H9 (cell line): ENCODE measurements around the gene TTC12. TPM values are rescaled to one million over a fixed set of nuclear protein-coding genes. Genes with fewer than 3 reads are reported as not detected.

Experiments
- DNase-seq: peaks from one replicate; pipeline ENCODE4 v3.0.0-alpha.2; 2017
- H2AFZ ChIP-seq: one replicate; pipeline ENCODE4 v1.6.1; 2013; ENCODE audit warnings: mild to moderate bottlenecking, low read length, control low read depth, moderate library complexity
- H2AK5ac ChIP-seq: 2 replicates; pipeline ENCODE4 v1.6.1; 2013; ENCODE audit warnings: low read length, control low read depth, mixed read lengths; ENCODE audit not compliant: insufficient read length
- H2BK120ac ChIP-seq: one replicate; pipeline ENCODE4 v1.6.1; 2013; ENCODE audit warnings: low read depth, mild to moderate bottlenecking, low read length, control low read depth, inconsistent platforms; ENCODE audit not compliant: poor library complexity, severe bottlenecking
- H2BK12ac ChIP-seq: 2 replicates; pipeline ENCODE4 v1.6.1; 2013; ENCODE audit warnings: low read length, control low read depth, mixed read lengths, low read depth; ENCODE audit not compliant: insufficient read length
- H2BK15ac ChIP-seq: 2 replicates; pipeline ENCODE4 v1.6.1; 2013; ENCODE audit warnings: low read depth, low read length, control low read depth
- H2BK20ac ChIP-seq: one replicate; pipeline ENCODE4 v1.6.1; 2013; ENCODE audit warnings: low read depth, mild to moderate bottlenecking, low read length, control low read depth, inconsistent platforms; ENCODE audit not compliant: poor library complexity, severe bottlenecking
- H2BK5ac ChIP-seq: 2 replicates; pipeline ENCODE4 v1.6.1; 2013; ENCODE audit warnings: low read length, control low read depth, mixed read lengths; ENCODE audit not compliant: insufficient read length
- H3K14ac ChIP-seq: 2 replicates; pipeline ENCODE4 v1.6.1; 2013; ENCODE audit warnings: low read length, control low read depth; ENCODE audit not compliant: insufficient read depth
- H3K18ac ChIP-seq: 2 replicates; pipeline ENCODE4 v1.6.1; 2013; ENCODE audit warnings: low read depth, mild to moderate bottlenecking, mixed read lengths, low read length, control low read depth; ENCODE audit not compliant: insufficient read length
- H3K23ac ChIP-seq: 2 replicates; pipeline ENCODE4 v1.6.1; 2013; ENCODE audit warnings: low read length, control low read depth, mixed read lengths, low read depth; ENCODE audit not compliant: insufficient read length
- H3K23me2 ChIP-seq: 2 replicates; pipeline ENCODE4 v1.6.1; 2013; ENCODE audit warnings: low read depth, mild to moderate bottlenecking, mixed read lengths, low read length, control low read depth; ENCODE audit not compliant: insufficient read length, poor library complexity, severe bottlenecking
- H3K27ac ChIP-seq: 2 replicates; pipeline ENCODE4 v1.5.1; 2013; ENCODE audit warnings: low read length, control low read depth, mixed read lengths, low read depth; ENCODE audit not compliant: insufficient read length
- H3K27me3 ChIP-seq: 2 replicates; pipeline ENCODE4 v1.6.1; 2013; ENCODE audit warnings: low read length, control low read depth, inconsistent platforms; ENCODE audit not compliant: insufficient read depth
- H3K4ac ChIP-seq: 2 replicates; pipeline ENCODE4 v1.6.1; 2013; ENCODE audit warnings: low read depth, mild to moderate bottlenecking, control low read depth, inconsistent platforms, low read length, moderate library complexity
- H3K4me1 ChIP-seq: 2 replicates; pipeline ENCODE4 v1.6.1; 2013; ENCODE audit warnings: low read length, control low read depth, inconsistent platforms; ENCODE audit not compliant: insufficient read depth
- H3K4me2 ChIP-seq: 2 replicates; pipeline ENCODE4 v1.6.1; 2013; ENCODE audit warnings: low read length, control low read depth, mixed read lengths; ENCODE audit not compliant: insufficient read length, insufficient read depth
- H3K56ac ChIP-seq: 2 replicates; pipeline ENCODE4 v1.6.1; 2013; ENCODE audit warnings: low read depth, mild to moderate bottlenecking, mixed read lengths, low read length, control low read depth; ENCODE audit not compliant: insufficient read length
- H3K79me1 ChIP-seq: 2 replicates; pipeline ENCODE4 v1.6.1; 2013; ENCODE audit warnings: low read depth, mild to moderate bottlenecking, moderate library complexity, low read length, control low read depth, inconsistent platforms; ENCODE audit not compliant: insufficient read depth, poor library complexity, severe bottlenecking
- H3K79me2 ChIP-seq: 2 replicates; pipeline ENCODE4 v1.6.1; 2013; ENCODE audit warnings: low read length, control low read depth, inconsistent platforms; ENCODE audit not compliant: insufficient read depth
- H3K9ac ChIP-seq: 2 replicates; pipeline ENCODE4 v1.6.1; 2013; ENCODE audit warnings: low read length, control low read depth, mixed read lengths; ENCODE audit not compliant: insufficient read length; ENCODE audit errors: extremely low read depth
- H3K9me3 ChIP-seq: one replicate; pipeline ENCODE4 v1.6.1; 2013; ENCODE audit warnings: low read depth, low read length, inconsistent platforms; ENCODE audit not compliant: control insufficient read depth
- H3T11ph ChIP-seq: one replicate; pipeline ENCODE4 v1.6.1; 2013; ENCODE audit warnings: mild to moderate bottlenecking, low read length, control low read depth, inconsistent platforms
- H4K20me1 ChIP-seq: one replicate; pipeline ENCODE4 v1.6.1; 2013; ENCODE audit not compliant: control insufficient read depth, insufficient read length, insufficient read depth
- H4K5ac ChIP-seq: 2 replicates; pipeline ENCODE4 v1.6.1; 2013; ENCODE audit warnings: low read depth, mild to moderate bottlenecking, mixed read lengths, low read length, control low read depth; ENCODE audit not compliant: insufficient read length
- H4K8ac ChIP-seq: replicated peaks from 2 replicates; pipeline ENCODE4 v1.6.1; 2013; ENCODE audit warnings: low read length, control low read depth, mixed read lengths, low read depth; ENCODE audit not compliant: insufficient read length
- H4K91ac ChIP-seq: 2 replicates; pipeline ENCODE4 v1.6.1; 2013; ENCODE audit warnings: low read depth, mild to moderate bottlenecking, moderate library complexity, mixed read lengths, low read length, control low read depth; ENCODE audit not compliant: insufficient read length
- H3K27ac Mint-ChIP-seq, 3 experiments: 2 replicates in 2 of 3; 3 replicates in 1 of 3; pipeline ENCODE4 v1.8.0; 2020 to 2021; ENCODE audit warnings: mixed read lengths in 3 of 3, mild to moderate bottlenecking in 1 of 3, moderate library complexity in 1 of 3
- H3K27me3 Mint-ChIP-seq: 2 replicates; pipeline ENCODE4 v1.8.0; 2021; ENCODE audit warnings: low read depth, mild to moderate bottlenecking, moderate library complexity, mixed read lengths
- H3K36me3 Mint-ChIP-seq, 3 experiments: 2 replicates in 2 of 3; 3 replicates in 1 of 3; pipeline ENCODE4 v1.8.0; 2020 to 2021; ENCODE audit warnings: low read depth in 3 of 3, mixed read lengths in 3 of 3; ENCODE audit not compliant: insufficient read depth in 1 of 3
- H3K4me1 Mint-ChIP-seq, 2 experiments: 2 replicates each; pipeline ENCODE4 v1.8.0; 2020; ENCODE audit warnings: mixed read lengths in 2 of 2
- H3K4me3 Mint-ChIP-seq, 2 experiments: 2 replicates in 1 of 2; 3 replicates in 1 of 2; pipeline ENCODE4 v1.8.0; 2020 to 2021; ENCODE audit warnings: mild to moderate bottlenecking in 2 of 2, mixed read lengths in 2 of 2, moderate library complexity in 1 of 2
- H3K9me3 Mint-ChIP-seq, 2 experiments: 2 replicates in 1 of 2; 3 replicates in 1 of 2; pipeline ENCODE4 v1.8.0; 2020; ENCODE audit warnings: mild to moderate bottlenecking in 2 of 2, mixed read lengths in 2 of 2, moderate library complexity in 1 of 2
- WGBS: extraction: QIAGEN DNeasy Blood & Tissue Kit; methylation state at CpG from one replicate; pipeline ENCODE4 v1.1.7; 2013; ENCODE audit warnings: missing lambda C conversion rate, low lambda C conversion rate, mixed read lengths; ENCODE audit not compliant: insufficient read length; ENCODE audit errors: extremely low coverage; 5-methylcytosine and 5-hydroxymethylcytosine counted together
- total RNA-seq: library from RNA; stranded (reverse); gene quantifications from 2 replicates; pipeline ENCODE4 v1.2.1, GENCODE V29; 2021
- TF ChIP-seq, protein P1 (sequence below): fragments of 200-600 bp; sonication (generic); conservative IDR thresholded peaks from 3 replicates; pipeline ENCODE4 v1.8.0; 2021; ENCODE audit warnings: antibody characterized with exemption, mild to moderate bottlenecking

Gene TTC12
- total RNA-seq, 1 experiment from 2014 or later, result 8.3 TPM

DNA sequence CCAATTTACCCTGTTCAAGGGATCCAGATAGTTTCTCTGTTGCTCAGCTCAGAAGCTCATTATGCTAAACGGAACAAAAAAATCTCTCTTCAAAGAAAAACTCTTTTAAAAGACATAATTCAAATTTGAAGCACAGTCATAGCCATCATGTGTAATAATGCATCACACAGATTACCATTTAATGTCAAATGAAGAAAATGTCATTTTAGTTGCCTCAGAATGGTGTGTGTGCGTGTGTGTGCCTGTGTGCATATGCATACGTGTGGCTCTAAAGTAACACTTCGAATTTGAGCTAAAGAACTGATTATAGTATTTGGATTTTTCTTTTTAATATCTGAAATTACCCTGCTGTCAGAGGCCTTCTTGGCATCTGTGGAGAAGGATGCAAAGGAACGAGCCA is 9.9 kb downstream of the TTC12 start:
- Histone ChIP-seq H4K5ac (no peak overlapping the region), H2BK15ac (no peak overlapping the region), H4K20me1 (no peaks in the 10 kb centered on the region), H4K91ac (no peak overlapping the region), H3K23me2 (no peaks in the 10 kb centered on the region), H3K14ac (no peak overlapping the region), H2AFZ (no peak overlapping the region), H2BK120ac (no peak overlapping the region), H3K27ac (no peak overlapping the region), H2AK5ac (no peak overlapping the region), H3K4ac (no peak overlapping the region), H2BK5ac (no peak overlapping the region), H3K23ac (no peak overlapping the region), H3K27me3 (no peaks in the 10 kb centered on the region), H3T11ph (no peak overlapping the region), H3K56ac (no peak overlapping the region), H2BK20ac (no peak overlapping the region), H2BK12ac (no peak overlapping the region), H3K79me1 (no peaks in the 10 kb centered on the region), H3K79me2 (no peaks in the 10 kb centered on the region), H3K4me2 (no peak overlapping the region), H3K4me1 (no peaks in the 10 kb centered on the region), H4K8ac (no peak overlapping the region), H3K9me3 (no peaks in the 10 kb centered on the region), H3K18ac (no peak overlapping the region), H3K9ac (no peak overlapping the region)
- H3K36me3 Mint-ChIP-seq, result peaks cover 4 to 14% (median 8%) of the 10 kb centered on the region in 3 experiments
- no CpG with 5 or more reads among the region's 5 CpGs for WGBS
- TF ChIP-seq, protein P1, sequence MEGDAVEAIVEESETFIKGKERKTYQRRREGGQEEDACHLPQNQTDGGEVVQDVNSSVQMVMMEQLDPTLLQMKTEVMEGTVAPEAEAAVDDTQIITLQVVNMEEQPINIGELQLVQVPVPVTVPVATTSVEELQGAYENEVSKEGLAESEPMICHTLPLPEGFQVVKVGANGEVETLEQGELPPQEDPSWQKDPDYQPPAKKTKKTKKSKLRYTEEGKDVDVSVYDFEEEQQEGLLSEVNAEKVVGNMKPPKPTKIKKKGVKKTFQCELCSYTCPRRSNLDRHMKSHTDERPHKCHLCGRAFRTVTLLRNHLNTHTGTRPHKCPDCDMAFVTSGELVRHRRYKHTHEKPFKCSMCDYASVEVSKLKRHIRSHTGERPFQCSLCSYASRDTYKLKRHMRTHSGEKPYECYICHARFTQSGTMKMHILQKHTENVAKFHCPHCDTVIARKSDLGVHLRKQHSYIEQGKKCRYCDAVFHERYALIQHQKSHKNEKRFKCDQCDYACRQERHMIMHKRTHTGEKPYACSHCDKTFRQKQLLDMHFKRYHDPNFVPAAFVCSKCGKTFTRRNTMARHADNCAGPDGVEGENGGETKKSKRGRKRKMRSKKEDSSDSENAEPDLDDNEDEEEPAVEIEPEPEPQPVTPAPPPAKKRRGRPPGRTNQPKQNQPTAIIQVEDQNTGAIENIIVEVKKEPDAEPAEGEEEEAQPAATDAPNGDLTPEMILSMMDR, result no peak
- H3K4me1 Mint-ChIP-seq, result peaks cover 0 to 3% of the 10 kb centered on the region in 2 experiments; a peak in 1 of 4 replicates
- H3K9me3 Mint-ChIP-seq, result peaks cover 2 to 4% of the 10 kb centered on the region in 2 experiments; a peak in 2 of 5 replicates
- H3K27ac Mint-ChIP-seq, result no peak overlapping the region
- no peaks in the 10 kb centered on the region for H3K27me3 Mint-ChIP-seq
- DNase-seq, result no peak
- no peak overlapping the region for H3K4me3 Mint-ChIP-seq
